H9 (cell line): ENCODE results near the gene FBXW9. TPM values are rescaled to one million over a fixed set of nuclear protein-coding genes. Genes with fewer than 3 reads are reported as not detected.

ENCODE experiments used
- DNase-seq: peaks from one replicate; pipeline ENCODE4 v3.0.0-alpha.2; 2017
- H2AFZ ChIP-seq: one replicate; pipeline ENCODE4 v1.6.1; 2013; ENCODE audit warnings: mild to moderate bottlenecking, low read length, control low read depth, moderate library complexity
- H2AK5ac ChIP-seq: 2 replicates; pipeline ENCODE4 v1.6.1; 2013; ENCODE audit warnings: low read length, control low read depth, mixed read lengths; ENCODE audit not compliant: insufficient read length
- H2BK120ac ChIP-seq: one replicate; pipeline ENCODE4 v1.6.1; 2013; ENCODE audit warnings: low read depth, mild to moderate bottlenecking, low read length, control low read depth, inconsistent platforms; ENCODE audit not compliant: poor library complexity, severe bottlenecking
- H2BK12ac ChIP-seq: 2 replicates; pipeline ENCODE4 v1.6.1; 2013; ENCODE audit warnings: low read length, control low read depth, mixed read lengths, low read depth; ENCODE audit not compliant: insufficient read length
- H2BK15ac ChIP-seq: 2 replicates; pipeline ENCODE4 v1.6.1; 2013; ENCODE audit warnings: low read depth, low read length, control low read depth
- H2BK20ac ChIP-seq: one replicate; pipeline ENCODE4 v1.6.1; 2013; ENCODE audit warnings: low read depth, mild to moderate bottlenecking, low read length, control low read depth, inconsistent platforms; ENCODE audit not compliant: poor library complexity, severe bottlenecking
- H2BK5ac ChIP-seq: 2 replicates; pipeline ENCODE4 v1.6.1; 2013; ENCODE audit warnings: low read length, control low read depth, mixed read lengths; ENCODE audit not compliant: insufficient read length
- H3K14ac ChIP-seq: 2 replicates; pipeline ENCODE4 v1.6.1; 2013; ENCODE audit warnings: low read length, control low read depth; ENCODE audit not compliant: insufficient read depth
- H3K18ac ChIP-seq: 2 replicates; pipeline ENCODE4 v1.6.1; 2013; ENCODE audit warnings: low read depth, mild to moderate bottlenecking, mixed read lengths, low read length, control low read depth; ENCODE audit not compliant: insufficient read length
- H3K23ac ChIP-seq: 2 replicates; pipeline ENCODE4 v1.6.1; 2013; ENCODE audit warnings: low read length, control low read depth, mixed read lengths, low read depth; ENCODE audit not compliant: insufficient read length
- H3K23me2 ChIP-seq: 2 replicates; pipeline ENCODE4 v1.6.1; 2013; ENCODE audit warnings: low read depth, mild to moderate bottlenecking, mixed read lengths, low read length, control low read depth; ENCODE audit not compliant: insufficient read length, poor library complexity, severe bottlenecking
- H3K27ac ChIP-seq: 2 replicates; pipeline ENCODE4 v1.5.1; 2013; ENCODE audit warnings: low read length, control low read depth, mixed read lengths, low read depth; ENCODE audit not compliant: insufficient read length
- H3K27me3 ChIP-seq: 2 replicates; pipeline ENCODE4 v1.6.1; 2013; ENCODE audit warnings: low read length, control low read depth, inconsistent platforms; ENCODE audit not compliant: insufficient read depth
- H3K4ac ChIP-seq: 2 replicates; pipeline ENCODE4 v1.6.1; 2013; ENCODE audit warnings: low read depth, mild to moderate bottlenecking, control low read depth, inconsistent platforms, low read length, moderate library complexity
- H3K4me1 ChIP-seq: 2 replicates; pipeline ENCODE4 v1.6.1; 2013; ENCODE audit warnings: low read length, control low read depth, inconsistent platforms; ENCODE audit not compliant: insufficient read depth
- H3K4me2 ChIP-seq: 2 replicates; pipeline ENCODE4 v1.6.1; 2013; ENCODE audit warnings: low read length, control low read depth, mixed read lengths; ENCODE audit not compliant: insufficient read length, insufficient read depth
- H3K56ac ChIP-seq: 2 replicates; pipeline ENCODE4 v1.6.1; 2013; ENCODE audit warnings: low read depth, mild to moderate bottlenecking, mixed read lengths, low read length, control low read depth; ENCODE audit not compliant: insufficient read length
- H3K79me1 ChIP-seq: 2 replicates; pipeline ENCODE4 v1.6.1; 2013; ENCODE audit warnings: low read depth, mild to moderate bottlenecking, moderate library complexity, low read length, control low read depth, inconsistent platforms; ENCODE audit not compliant: insufficient read depth, poor library complexity, severe bottlenecking
- H3K79me2 ChIP-seq: 2 replicates; pipeline ENCODE4 v1.6.1; 2013; ENCODE audit warnings: low read length, control low read depth, inconsistent platforms; ENCODE audit not compliant: insufficient read depth
- H3K9ac ChIP-seq: 2 replicates; pipeline ENCODE4 v1.6.1; 2013; ENCODE audit warnings: low read length, control low read depth, mixed read lengths; ENCODE audit not compliant: insufficient read length; ENCODE audit errors: extremely low read depth
- H3K9me3 ChIP-seq: one replicate; pipeline ENCODE4 v1.6.1; 2013; ENCODE audit warnings: low read depth, low read length, inconsistent platforms; ENCODE audit not compliant: control insufficient read depth
- H3T11ph ChIP-seq: one replicate; pipeline ENCODE4 v1.6.1; 2013; ENCODE audit warnings: mild to moderate bottlenecking, low read length, control low read depth, inconsistent platforms
- H4K20me1 ChIP-seq: one replicate; pipeline ENCODE4 v1.6.1; 2013; ENCODE audit not compliant: control insufficient read depth, insufficient read length, insufficient read depth
- H4K5ac ChIP-seq: 2 replicates; pipeline ENCODE4 v1.6.1; 2013; ENCODE audit warnings: low read depth, mild to moderate bottlenecking, mixed read lengths, low read length, control low read depth; ENCODE audit not compliant: insufficient read length
- H4K8ac ChIP-seq: replicated peaks from 2 replicates; pipeline ENCODE4 v1.6.1; 2013; ENCODE audit warnings: low read length, control low read depth, mixed read lengths, low read depth; ENCODE audit not compliant: insufficient read length
- H4K91ac ChIP-seq: 2 replicates; pipeline ENCODE4 v1.6.1; 2013; ENCODE audit warnings: low read depth, mild to moderate bottlenecking, moderate library complexity, mixed read lengths, low read length, control low read depth; ENCODE audit not compliant: insufficient read length
- H3K27ac Mint-ChIP-seq, 3 experiments: 2 replicates in 2 of 3; 3 replicates in 1 of 3; pipeline ENCODE4 v1.8.0; 2020 to 2021; ENCODE audit warnings: mixed read lengths in 3 of 3, mild to moderate bottlenecking in 1 of 3, moderate library complexity in 1 of 3
- H3K27me3 Mint-ChIP-seq: 2 replicates; pipeline ENCODE4 v1.8.0; 2021; ENCODE audit warnings: low read depth, mild to moderate bottlenecking, moderate library complexity, mixed read lengths
- H3K36me3 Mint-ChIP-seq, 3 experiments: 2 replicates in 2 of 3; 3 replicates in 1 of 3; pipeline ENCODE4 v1.8.0; 2020 to 2021; ENCODE audit warnings: low read depth in 3 of 3, mixed read lengths in 3 of 3; ENCODE audit not compliant: insufficient read depth in 1 of 3
- H3K4me1 Mint-ChIP-seq, 2 experiments: 2 replicates each; pipeline ENCODE4 v1.8.0; 2020; ENCODE audit warnings: mixed read lengths in 2 of 2
- H3K4me3 Mint-ChIP-seq, 2 experiments: 2 replicates in 1 of 2; 3 replicates in 1 of 2; pipeline ENCODE4 v1.8.0; 2020 to 2021; ENCODE audit warnings: mild to moderate bottlenecking in 2 of 2, mixed read lengths in 2 of 2, moderate library complexity in 1 of 2
- H3K9me3 Mint-ChIP-seq, 2 experiments: 2 replicates in 1 of 2; 3 replicates in 1 of 2; pipeline ENCODE4 v1.8.0; 2020; ENCODE audit warnings: mild to moderate bottlenecking in 2 of 2, mixed read lengths in 2 of 2, moderate library complexity in 1 of 2
- WGBS: extraction: QIAGEN DNeasy Blood & Tissue Kit; methylation state at CpG from one replicate; pipeline ENCODE4 v1.1.7; 2013; ENCODE audit warnings: missing lambda C conversion rate, low lambda C conversion rate, mixed read lengths; ENCODE audit not compliant: insufficient read length; ENCODE audit errors: extremely low coverage; 5-methylcytosine and 5-hydroxymethylcytosine counted together
- total RNA-seq: library from RNA; stranded (reverse); gene quantifications from 2 replicates; pipeline ENCODE4 v1.2.1, GENCODE V29; 2021
- TF ChIP-seq, protein P1 (sequence below): fragments of 200-600 bp; sonication (generic); conservative IDR thresholded peaks from 3 replicates; pipeline ENCODE4 v1.8.0; 2021; ENCODE audit warnings: antibody characterized with exemption, mild to moderate bottlenecking

FBXW9 gene
- total RNA-seq, 1 experiment from 2014 or later: 11.7 TPM

DNA sequence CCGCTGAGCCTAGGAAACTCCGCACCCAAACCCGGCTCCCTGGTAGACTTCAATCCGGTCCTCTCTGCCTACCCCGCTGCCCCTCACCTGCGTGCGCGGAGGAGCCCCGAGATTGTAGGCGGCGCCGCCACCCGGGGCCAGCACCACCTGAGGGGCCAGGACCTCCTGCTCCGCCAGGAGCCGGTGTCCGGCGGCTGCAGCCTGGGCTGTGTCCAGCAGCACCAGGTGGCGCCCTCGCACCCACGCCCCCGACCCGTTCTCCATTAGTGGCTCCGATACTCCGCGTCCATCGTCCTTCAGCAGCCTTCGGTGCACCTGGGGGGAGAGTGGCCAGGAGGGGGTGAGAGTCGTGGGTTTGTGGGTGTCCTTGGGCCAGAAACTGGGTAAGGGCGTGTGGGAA is 48.3 kb downstream of the FBXW9 start:
- Histone ChIP-seq H2BK15ac (no peak overlapping the region), H3K79me1 (no peaks in the 10 kb centered on the region), H2AK5ac (no peak overlapping the region), H3K18ac (no peak overlapping the region), H3K27ac (no peak overlapping the region), H3K4me1 (no peaks in the 10 kb centered on the region), H3K14ac (no peak overlapping the region), H4K5ac (no peak overlapping the region), H3K23ac (no peak overlapping the region), H2BK5ac (no peak overlapping the region), H3K9ac (no peak overlapping the region), H3K4ac (no peak overlapping the region), H3K56ac (no peak overlapping the region), H3T11ph (no peak overlapping the region), H3K23me2 (no peaks in the 10 kb centered on the region), H4K91ac (no peak overlapping the region), H3K9me3 (no peaks in the 10 kb centered on the region), H3K27me3 (no peaks in the 10 kb centered on the region), H3K4me2 (no peak overlapping the region), H2AFZ (no peak overlapping the region), H3K79me2 (no peaks in the 10 kb centered on the region), H2BK120ac (no peak overlapping the region), H4K20me1 (no peaks in the 10 kb centered on the region), H2BK20ac (no peak overlapping the region), H4K8ac (no peak overlapping the region), H2BK12ac (no peak overlapping the region)
- Mint-ChIP-seq H3K4me1 (peaks cover 0 to 2% of the 10 kb centered on the region in 2 experiments; a peak in 1 of 4 replicates), H3K27ac (no peak overlapping the region; a peak in 1 of 7 replicates), H3K36me3 (peaks cover 8 to 17% (median 14%) of the 10 kb centered on the region in 3 experiments), H3K27me3 (peaks cover 2% of the 10 kb centered on the region; the same call in 1 of the 2 replicates), H3K9me3 (peaks cover 0 to 5% of the 10 kb centered on the region in 2 experiments; a peak in 3 of 5 replicates), H3K4me3 (peak overlapping the region in 1 of 2 experiments; percentile 34; a peak in 1 of 5 replicates)
- no CpG with 5 or more reads among the region's 29 CpGs for WGBS
- TF ChIP-seq, protein P1, sequence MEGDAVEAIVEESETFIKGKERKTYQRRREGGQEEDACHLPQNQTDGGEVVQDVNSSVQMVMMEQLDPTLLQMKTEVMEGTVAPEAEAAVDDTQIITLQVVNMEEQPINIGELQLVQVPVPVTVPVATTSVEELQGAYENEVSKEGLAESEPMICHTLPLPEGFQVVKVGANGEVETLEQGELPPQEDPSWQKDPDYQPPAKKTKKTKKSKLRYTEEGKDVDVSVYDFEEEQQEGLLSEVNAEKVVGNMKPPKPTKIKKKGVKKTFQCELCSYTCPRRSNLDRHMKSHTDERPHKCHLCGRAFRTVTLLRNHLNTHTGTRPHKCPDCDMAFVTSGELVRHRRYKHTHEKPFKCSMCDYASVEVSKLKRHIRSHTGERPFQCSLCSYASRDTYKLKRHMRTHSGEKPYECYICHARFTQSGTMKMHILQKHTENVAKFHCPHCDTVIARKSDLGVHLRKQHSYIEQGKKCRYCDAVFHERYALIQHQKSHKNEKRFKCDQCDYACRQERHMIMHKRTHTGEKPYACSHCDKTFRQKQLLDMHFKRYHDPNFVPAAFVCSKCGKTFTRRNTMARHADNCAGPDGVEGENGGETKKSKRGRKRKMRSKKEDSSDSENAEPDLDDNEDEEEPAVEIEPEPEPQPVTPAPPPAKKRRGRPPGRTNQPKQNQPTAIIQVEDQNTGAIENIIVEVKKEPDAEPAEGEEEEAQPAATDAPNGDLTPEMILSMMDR: peak; percentile 49
- DNase-seq: peak; percentile 76
